Measurements from ENCODE around the gene GRIN2C. TPM values are rescaled to one million over a fixed set of nuclear protein-coding genes. Genes with fewer than 3 reads are reported as not detected.
A peak's percentile ranks its signal among the peaks of the same experiment; 100 is the strongest.

The GRIN2C gene
- total RNA-seq, 2 experiments from 2014 or later = not detected

- DNase-seq (no peak), ATAC-seq (ENCODE audit: poor library complexity) (no peak)
- POLR2A ChIA-PET = no interaction called here
- Mint-ChIP-seq H3K36me3 (ENCODE audit: low read depth) (no peaks in the 10 kb centered on the region), H3K27ac (no peak overlapping the region), H3K4me3 (peak overlapping the region; percentile 80), H3K4me1 (ENCODE audit: low read depth) (peaks cover 5% of the 10 kb centered on the region), H3K9me3 (no peaks in the 10 kb centered on the region), H3K27me3 (peaks cover 45% of the 10 kb centered on the region)
- CTCF ChIA-PET = no interaction called here
- no peak overlapping the region for H3K4me3 ChIP-seq (ENCODE audit: low read length)
- intact Hi-C loops (cut with DNase I, micrococcal nuclease) = no loop called here
- no peak for TF ChIP-seq CTCF (IDR thresholded peaks at IDR 0.05)
- peaks cover 25 to 29% of the 10 kb centered on the region in 2 experiments for H3K27me3 ChIP-seq (ENCODE audit: control insufficient read depth in 1 of 2, insufficient read depth in 2 of 2, low read length in 2 of 2)
- H3K9me3 ChIP-seq (ENCODE audit: control insufficient read depth in 1 of 2, insufficient read depth in 1 of 2, low read length in 2 of 2) = no peaks in the 10 kb centered on the region
- H3K4me1 ChIP-seq (ENCODE audit: insufficient read depth, low read length) = peaks cover 14% of the 10 kb centered on the region
- H3K27ac ChIP-seq (ENCODE audit: low read depth in 1 of 2, low read length in 2 of 2) = no peak overlapping the region
- H3K36me3 ChIP-seq (ENCODE audit: insufficient read depth, low read length) = no peaks in the 10 kb centered on the region
These were observed 34.4 kb upstream of the GRIN2C start for GRCh38 chr17:74893936-74894671.

- no peak within 1 kb of the TSS for H3K27ac Mint-ChIP-seq
- H3K36me3 Mint-ChIP-seq (ENCODE audit: low read depth) = no peaks in the 10 kb centered on the region
- peaks cover 45% of the 10 kb centered on the region for H3K27me3 Mint-ChIP-seq
- H3K27me3 ChIP-seq (ENCODE audit: control insufficient read depth in 1 of 2, insufficient read depth in 2 of 2, low read length in 2 of 2) = peaks cover 25 to 34% of the 10 kb centered on the region in 2 experiments
- no peaks in the 10 kb centered on the region for H3K9me3 Mint-ChIP-seq
- H3K4me1 Mint-ChIP-seq (ENCODE audit: low read depth) = peaks cover 5% of the 10 kb centered on the region
- TF ChIP-seq CTCF (IDR thresholded peaks at IDR 0.05) = no peak
- intact Hi-C loops (cut with DNase I, micrococcal nuclease) = no loop called here
- no peaks in the 10 kb centered on the region for H3K9me3 ChIP-seq (ENCODE audit: control insufficient read depth in 1 of 2, insufficient read depth in 1 of 2, low read length in 2 of 2)
- peak within 1 kb of the TSS; percentile 25 for H3K4me3 ChIP-seq (ENCODE audit: low read length)
- POLR2A ChIA-PET = no interaction called here
- peak in 3 of 14 experiments; percentile 14 to 37 (median 17) for DNase-seq
- CTCF ChIA-PET = no interaction called here
- no peaks in the 10 kb centered on the region for H3K36me3 ChIP-seq (ENCODE audit: insufficient read depth, low read length)
- peak; percentile 68 for ATAC-seq (ENCODE audit: poor library complexity)
- peak within 1 kb of the TSS; percentile 80 for H3K4me3 Mint-ChIP-seq
- no peak within 1 kb of the TSS for H3K27ac ChIP-seq (ENCODE audit: low read depth in 1 of 2, low read length in 2 of 2)
- peaks cover 14% of the 10 kb centered on the region for H3K4me1 ChIP-seq (ENCODE audit: insufficient read depth, low read length)
These were observed 33.6 kb upstream of the GRIN2C start, which contains the start of gene FADS6 for GRCh38 chr17:74892974-74893911. Gene FADS6 (minus strand): TSS chr17:74893633. CDS start chr17:74893595, 38 bp downstream.

GRCh38 chr17:74892013-74892841, 32.5 kb upstream of the GRIN2C start:
- Mint-ChIP-seq H3K27ac (no peak overlapping the region), H3K4me3 (no peak overlapping the region), H3K27me3 (peaks cover 41% of the 10 kb centered on the region), H3K4me1 (ENCODE audit: low read depth) (peaks cover 5% of the 10 kb centered on the region), H3K36me3 (ENCODE audit: low read depth) (no peaks in the 10 kb centered on the region), H3K9me3 (no peaks in the 10 kb centered on the region)
- CTCF ChIA-PET = no interaction called here
- POLR2A ChIA-PET = no interaction called here
- no peak for TF ChIP-seq CTCF (IDR thresholded peaks at IDR 0.05)
- H3K36me3 ChIP-seq (ENCODE audit: insufficient read depth, low read length) = no peaks in the 10 kb centered on the region
- peak in 1 of 14 experiments; percentile 12 for DNase-seq
- no peak overlapping the region for H3K4me3 ChIP-seq (ENCODE audit: low read length)
- H3K4me1 ChIP-seq (ENCODE audit: insufficient read depth, low read length) = peaks cover 14% of the 10 kb centered on the region
- no peak overlapping the region for H3K27ac ChIP-seq (ENCODE audit: low read depth in 1 of 2, low read length in 2 of 2)
- peaks cover 25 to 34% of the 10 kb centered on the region in 2 experiments for H3K27me3 ChIP-seq (ENCODE audit: control insufficient read depth in 1 of 2, insufficient read depth in 2 of 2, low read length in 2 of 2)
- ATAC-seq (ENCODE audit: poor library complexity) = no peak
- intact Hi-C loops (cut with DNase I, micrococcal nuclease) = no loop called here
- H3K9me3 ChIP-seq (ENCODE audit: control insufficient read depth in 1 of 2, insufficient read depth in 1 of 2, low read length in 2 of 2) = no peaks in the 10 kb centered on the region
